ES-I3 (cell line): ENCODE data around the gene GAL.

Experiments used
- H3K36me3 ChIP-seq: 2 replicates; pipeline ENCODE4 v1.6.1; 2013; ENCODE audit warnings: mild to moderate bottlenecking, low read length, control low read depth, moderate library complexity; ENCODE audit not compliant: insufficient read depth
- H3K4me1 ChIP-seq: 2 replicates; pipeline ENCODE4 v1.6.1; 2013; ENCODE audit warnings: mild to moderate bottlenecking, control low read depth, low read length; ENCODE audit not compliant: insufficient read depth
- H3K9ac ChIP-seq: 2 replicates; pipeline ENCODE4 v1.6.1; 2013; ENCODE audit warnings: low read depth, mild to moderate bottlenecking, low read length, moderate library complexity
- H3K9me3 ChIP-seq: 2 replicates; pipeline ENCODE4 v1.6.1; 2013; ENCODE audit warnings: mild to moderate bottlenecking, low read length, moderate library complexity; ENCODE audit not compliant: control insufficient read depth, insufficient read depth

The GAL gene

GRCh38 chr11:68664141-68664540, 20.2 kb upstream of the GAL start:
- Histone ChIP-seq H3K9ac (no peak overlapping the region), H3K9me3 (no peaks in the 10 kb centered on the region), H3K4me1 (no peaks in the 10 kb centered on the region), H3K36me3 (no peaks in the 10 kb centered on the region)

GRCh38 chr11:68664906-68665305, 19.4 kb upstream of the GAL start:
- Histone ChIP-seq H3K9ac (no peak overlapping the region), H3K36me3 (no peaks in the 10 kb centered on the region), H3K9me3 (no peaks in the 10 kb centered on the region), H3K4me1 (no peaks in the 10 kb centered on the region)

GRCh38 chr11:68665436-68665835, 18.9 kb upstream of the GAL start:
- Histone ChIP-seq H3K9me3 (no peaks in the 10 kb centered on the region), H3K9ac (no peak overlapping the region), H3K4me1 (no peaks in the 10 kb centered on the region), H3K36me3 (no peaks in the 10 kb centered on the region)

DNA sequence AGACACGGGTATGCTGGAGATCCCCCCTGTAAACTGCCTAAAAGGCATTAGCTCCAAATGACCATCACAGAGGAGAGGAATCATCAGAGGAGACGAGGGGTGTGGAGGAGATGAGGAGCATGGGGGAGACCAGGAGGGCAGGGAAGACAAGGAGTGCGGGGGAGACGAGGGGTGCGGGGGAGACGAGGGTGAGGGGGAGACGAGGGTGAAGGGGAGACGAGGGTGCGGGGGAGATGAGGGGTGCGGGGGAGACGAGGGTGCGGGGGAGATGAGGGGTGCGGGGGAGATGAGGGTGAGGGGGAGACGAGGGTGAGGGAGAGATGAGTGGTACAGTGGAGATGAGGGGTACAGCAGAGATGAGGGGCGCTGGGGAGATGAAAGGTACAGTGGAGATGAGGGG, 17.5 kb upstream of the GAL start:
- no peak overlapping the region for H3K9ac ChIP-seq
- H3K9me3 ChIP-seq, result no peaks in the 10 kb centered on the region
- H3K36me3 ChIP-seq, result no peaks in the 10 kb centered on the region
- no peaks in the 10 kb centered on the region for H3K4me1 ChIP-seq

DNA sequence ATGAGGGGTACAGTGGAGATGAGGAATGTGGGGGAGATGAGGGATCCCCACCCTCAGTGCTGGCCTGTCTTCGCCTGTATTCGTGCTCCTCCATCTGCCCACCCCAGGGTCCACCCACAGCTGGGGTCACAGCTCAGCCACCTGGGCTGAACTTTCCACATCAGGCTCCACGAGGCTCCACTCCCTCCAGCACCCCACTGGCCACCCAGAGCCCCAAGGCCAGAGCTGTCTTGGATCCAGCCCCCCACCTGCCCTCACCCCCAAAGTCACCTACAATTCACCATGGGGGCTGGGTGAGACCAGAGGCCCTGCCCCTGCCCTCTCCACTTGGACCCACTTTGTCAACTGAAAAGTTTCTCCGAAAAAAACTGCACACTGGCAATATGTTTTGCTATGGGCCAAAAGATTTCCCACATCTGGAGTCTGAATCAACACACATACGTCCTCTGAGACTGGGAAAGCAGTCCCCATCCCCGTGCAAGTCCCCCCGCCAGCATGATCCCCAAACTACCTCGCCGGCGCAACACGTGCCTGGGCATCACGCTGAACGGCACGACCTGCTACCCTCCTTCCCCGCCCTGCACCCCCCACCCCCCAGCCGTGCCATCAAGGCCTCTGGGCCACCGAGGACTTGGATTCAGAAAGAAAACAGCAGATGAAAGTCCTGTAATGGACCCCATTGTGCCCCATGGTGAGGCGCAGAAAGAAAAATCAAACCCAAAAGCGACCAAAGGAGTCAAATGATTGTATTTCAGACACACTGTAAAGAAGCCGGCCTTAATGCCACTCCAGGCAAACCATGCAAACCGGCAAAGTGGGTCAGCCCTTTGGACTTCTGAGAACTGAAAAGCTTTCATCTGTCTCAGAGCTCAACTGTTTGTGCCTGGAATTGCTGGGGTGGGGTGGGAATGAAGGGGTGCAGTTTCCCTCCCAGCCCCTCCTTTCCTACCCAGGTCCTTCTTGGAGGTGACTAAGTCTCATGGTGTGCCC, 16.5 kb upstream of the GAL start:
- no peaks in the 10 kb centered on the region for H3K9me3 ChIP-seq
- H3K4me1 ChIP-seq, result no peaks in the 10 kb centered on the region
- H3K9ac ChIP-seq, result no peak overlapping the region
- H3K36me3 ChIP-seq, result no peaks in the 10 kb centered on the region

DNA sequence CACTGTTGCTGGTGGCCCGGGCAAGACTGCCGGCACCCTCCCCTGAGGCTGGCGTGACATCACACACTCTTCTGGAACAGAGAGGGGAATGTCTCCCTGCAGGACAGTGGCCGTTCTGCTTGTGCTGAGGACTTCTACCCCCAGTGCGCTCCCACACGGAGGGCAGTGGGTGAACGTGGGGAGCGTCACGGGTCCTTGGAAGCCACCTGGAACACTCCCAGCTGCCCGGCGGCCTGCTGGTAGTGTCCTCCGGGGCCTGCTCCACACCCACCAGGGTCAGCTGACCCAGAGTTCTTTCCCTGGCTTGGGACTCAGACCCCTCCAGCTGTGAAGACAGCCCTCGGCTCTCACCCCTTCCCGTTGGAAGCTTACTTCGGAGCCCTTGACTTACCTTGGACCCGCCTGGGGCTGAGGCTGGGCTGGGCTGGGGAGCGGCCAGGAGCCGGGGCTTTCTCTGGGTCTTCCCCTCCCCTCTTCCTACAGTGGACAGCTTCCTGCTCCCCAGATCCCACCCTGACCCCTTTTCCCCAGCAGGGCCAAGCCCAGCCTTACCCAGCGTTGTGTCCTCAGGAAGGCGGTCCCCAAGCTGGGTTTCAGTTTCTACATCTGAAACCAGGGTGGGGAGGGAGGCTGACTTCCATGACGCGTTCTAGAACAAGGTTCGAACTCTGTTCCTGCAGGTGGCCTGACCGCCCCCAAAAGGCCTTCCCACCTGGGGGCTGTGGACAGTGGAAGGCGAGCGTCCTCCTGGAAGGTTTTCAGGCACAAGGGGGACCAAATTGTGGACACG, 14.8 kb upstream of the GAL start:
- H3K9me3 ChIP-seq, result no peaks in the 10 kb centered on the region
- no peak overlapping the region for H3K9ac ChIP-seq
- no peaks in the 10 kb centered on the region for H3K4me1 ChIP-seq
- H3K36me3 ChIP-seq, result no peaks in the 10 kb centered on the region; the same call in 1 of the 2 replicates

GRCh38 chr11:68670208-68670992, 13.9 kb upstream of the GAL start:
- Histone ChIP-seq H3K9me3 (no peaks in the 10 kb centered on the region), H3K9ac (no peak overlapping the region), H3K36me3 (no peaks in the 10 kb centered on the region; the same call in 1 of the 2 replicates), H3K4me1 (no peaks in the 10 kb centered on the region)

GRCh38 chr11:68673306-68673945, 10.9 kb upstream of the GAL start:
- Histone ChIP-seq H3K9me3 (no peaks in the 10 kb centered on the region), H3K4me1 (peaks cover 5% of the 10 kb centered on the region; the same call in 1 of the 2 replicates), H3K9ac (no peak overlapping the region), H3K36me3 (no peaks in the 10 kb centered on the region; the same call in 1 of the 2 replicates)

GRCh38 chr11:68673991-68674390, 10.4 kb upstream of the GAL start:
- no peak overlapping the region for H3K9ac ChIP-seq
- H3K36me3 ChIP-seq, result no peaks in the 10 kb centered on the region; the same call in 1 of the 2 replicates
- peaks cover 5% of the 10 kb centered on the region; the same call in 1 of the 2 replicates for H3K4me1 ChIP-seq
- H3K9me3 ChIP-seq, result no peaks in the 10 kb centered on the region

DNA sequence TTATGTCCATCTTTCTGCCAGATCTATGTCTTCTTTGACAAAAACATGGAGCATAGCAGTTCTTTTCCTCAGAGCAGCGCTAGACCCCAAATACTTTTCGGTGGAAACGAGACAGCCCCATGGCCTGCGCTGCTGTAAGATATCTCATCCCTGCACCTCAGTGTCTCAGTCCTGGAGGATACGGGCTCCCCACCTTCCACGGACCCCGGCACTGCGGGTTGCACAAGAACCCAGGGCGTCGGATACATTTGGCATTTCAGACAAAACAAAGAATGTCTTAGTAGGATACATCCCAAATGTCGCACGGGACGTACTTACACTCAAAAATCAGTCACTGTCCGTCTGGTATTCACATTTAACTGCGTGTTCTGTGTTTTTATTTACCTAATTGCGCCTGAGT, 9.9 kb upstream of the GAL start:
- peaks cover 5% of the 10 kb centered on the region; the same call in 1 of the 2 replicates for H3K4me1 ChIP-seq
- no peak overlapping the region for H3K9ac ChIP-seq
- H3K36me3 ChIP-seq, result no peaks in the 10 kb centered on the region; the same call in 1 of the 2 replicates
- no peaks in the 10 kb centered on the region for H3K9me3 ChIP-seq

DNA sequence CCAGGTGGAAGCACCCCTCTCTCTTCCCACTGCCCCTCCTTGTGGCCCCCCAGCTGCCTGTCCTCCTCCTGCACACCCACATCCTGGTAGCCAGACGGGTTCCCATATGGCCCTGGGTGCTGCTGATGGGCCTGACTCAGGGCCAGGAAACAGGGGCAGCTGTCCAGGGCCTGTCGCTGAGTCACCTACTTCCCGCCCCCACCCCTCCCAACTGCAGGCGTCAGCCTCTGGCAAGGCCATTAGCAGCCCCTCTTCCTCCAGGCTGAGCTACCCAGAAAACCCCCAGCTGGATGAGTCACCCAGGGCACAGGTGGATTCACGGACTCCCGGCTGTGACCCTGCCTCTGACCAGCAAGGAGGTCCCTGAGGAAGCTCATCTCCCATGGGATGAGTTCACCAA, 6.9 kb upstream of the GAL start:
- Histone ChIP-seq H3K36me3 (no peaks in the 10 kb centered on the region; the same call in 1 of the 2 replicates), H3K9me3 (no peaks in the 10 kb centered on the region), H3K9ac (no peak overlapping the region), H3K4me1 (peaks cover 5% of the 10 kb centered on the region; the same call in 1 of the 2 replicates)

GRCh38 chr11:68678031-68678441, 6.3 kb upstream of the GAL start:
- Histone ChIP-seq H3K9me3 (no peaks in the 10 kb centered on the region), H3K36me3 (no peaks in the 10 kb centered on the region; the same call in 1 of the 2 replicates), H3K4me1 (peaks cover 5% of the 10 kb centered on the region; the same call in 1 of the 2 replicates), H3K9ac (no peak overlapping the region)

DNA sequence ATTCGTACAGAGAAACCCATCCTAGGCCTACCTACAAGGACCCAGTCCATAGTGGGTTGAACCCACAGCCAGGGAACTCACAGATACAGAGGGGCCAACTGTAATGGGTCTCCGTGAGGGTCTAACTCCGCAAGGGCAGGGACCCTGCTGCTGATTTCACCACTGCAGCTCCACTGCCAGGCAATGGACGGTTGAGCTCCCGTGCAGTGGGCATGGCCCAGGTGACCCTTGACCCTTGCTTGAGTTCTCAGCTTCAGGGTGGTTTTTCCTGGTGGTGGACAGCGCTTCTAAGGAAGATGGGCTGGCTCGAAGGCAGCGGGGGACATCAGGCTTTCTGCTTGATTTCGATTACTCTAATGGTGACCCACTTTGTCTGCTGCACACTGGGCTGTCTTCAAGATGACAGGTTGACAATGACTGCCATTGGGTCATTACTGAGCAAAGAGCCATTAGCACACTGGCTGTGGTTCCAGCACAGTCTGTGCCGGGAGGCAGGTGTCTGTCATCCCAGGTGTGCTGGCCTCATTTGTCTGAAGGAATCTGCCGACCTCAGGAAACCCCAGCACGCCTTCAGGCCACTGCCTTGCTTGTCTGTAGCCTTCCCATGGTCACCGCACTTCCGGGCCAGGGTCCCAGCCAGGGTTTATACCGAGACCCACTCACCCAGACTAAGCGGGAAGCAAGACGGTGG, 3.7 kb upstream of the GAL start:
- peaks cover 7% of the 10 kb centered on the region; the same call in 1 of the 2 replicates for H3K4me1 ChIP-seq
- H3K9ac ChIP-seq, result no peak overlapping the region
- no peaks in the 10 kb centered on the region for H3K9me3 ChIP-seq
- peaks cover 7% of the 10 kb centered on the region for H3K36me3 ChIP-seq
